ENCODE results near the gene FBN1. TPM values are rescaled to one million over a fixed set of nuclear protein-coding genes. Genes with fewer than 3 reads are reported as not detected.

Gene FBN1
- total RNA-seq, 1 experiment from 2014 or later = 6.7 TPM

DNA sequence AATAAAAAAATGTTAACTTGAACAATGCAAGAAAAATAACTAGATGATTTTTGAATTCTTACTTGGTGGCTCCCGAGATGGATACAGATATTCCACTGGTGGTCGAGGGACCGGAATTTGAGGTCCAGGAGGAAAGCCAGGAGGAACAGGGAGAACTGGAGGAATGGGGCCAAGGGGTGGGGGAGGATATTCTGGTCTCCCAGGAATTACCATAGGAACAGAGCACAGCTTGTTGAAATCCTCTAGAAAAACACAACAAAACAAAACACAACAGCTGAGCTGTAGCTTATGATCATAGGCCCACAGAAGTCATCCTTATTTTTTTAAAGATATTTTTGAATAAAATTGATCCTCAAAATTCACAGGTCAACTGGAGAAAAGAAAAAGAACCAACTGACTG lies 129.4 kb downstream of the FBN1 start:
- Histone ChIP-seq H3F3A (ENCODE audit: low read length, unreplicated experiment) (no peaks in the 10 kb centered on the region), H3K4me1 (ENCODE audit: insufficient read depth, low read length) (no peaks in the 10 kb centered on the region), H3K9me3 (ENCODE audit: low read length) (no peaks in the 10 kb centered on the region), H2AFZ (ENCODE audit: low read length) (no peak overlapping the region), H3K27ac (ENCODE audit: low read length) (no peak overlapping the region), H3K27me3 (ENCODE audit: low read length) (no peaks in the 10 kb centered on the region), H3K9ac (ENCODE audit: low read length) (no peak overlapping the region), H3K9me2 (replicated peaks; ENCODE audit: low read length) (no peaks in the 10 kb centered on the region), H4K20me1 (ENCODE audit: low read length) (no peaks in the 10 kb centered on the region), H3K4me2 (ENCODE audit: low read length) (no peak overlapping the region), H3K79me2 (ENCODE audit: low read length) (no peaks in the 10 kb centered on the region), H3K36me3 (ENCODE audit: low read depth, low read length) (no peaks in the 10 kb centered on the region), H3K4me3 (ENCODE audit: low read length) (no peak overlapping the region)
- DNase-seq (no peak), ATAC-seq (no peak)
- POLR2A ChIA-PET (ENCODE audit: unreplicated experiment) = no interaction called here
- intact Hi-C loops (cut with micrococcal nuclease) = no loop called here
- CTCF ChIA-PET = no interaction called here
- no TSS peak for BruUV-seq (replicated peaks)
- TF ChIP-seq EZH2phosphoT487 (IDR thresholded peaks at IDR 0.05; ENCODE audit: borderline replicate concordance, low read length) (no peak), EZH2 (IDR thresholded peaks at IDR 0.05; ENCODE audit: low read length, unreplicated experiment) (no peak), CTCF (conservative IDR thresholded peaks at IDR 0.05; ENCODE audit: low read depth, low read length) (no peak)

- H3K9ac ChIP-seq (ENCODE audit: low read length) = no peak overlapping the region
- H3K27ac ChIP-seq (ENCODE audit: low read length) = no peak overlapping the region
- no peaks in the 10 kb centered on the region for H3K9me3 ChIP-seq (ENCODE audit: low read length)
- no TSS peak for BruUV-seq (replicated peaks)
- no peak for TF ChIP-seq EZH2phosphoT487 (IDR thresholded peaks at IDR 0.05; ENCODE audit: borderline replicate concordance, low read length)
- TF ChIP-seq CTCF (conservative IDR thresholded peaks at IDR 0.05; ENCODE audit: low read depth, low read length) = no peak
- no peak for TF ChIP-seq EZH2 (IDR thresholded peaks at IDR 0.05; ENCODE audit: low read length, unreplicated experiment)
- CTCF ChIA-PET = no interaction called here
- no peaks in the 10 kb centered on the region for H3K9me2 ChIP-seq (replicated peaks; ENCODE audit: low read length)
- no peaks in the 10 kb centered on the region for H3K4me1 ChIP-seq (ENCODE audit: insufficient read depth, low read length)
- POLR2A ChIA-PET (ENCODE audit: unreplicated experiment) = no interaction called here
- no peak overlapping the region for H2AFZ ChIP-seq (ENCODE audit: low read length)
- no peak overlapping the region for H3K4me3 ChIP-seq (ENCODE audit: low read length)
- H3K79me2 ChIP-seq (ENCODE audit: low read length) = no peaks in the 10 kb centered on the region
- H4K20me1 ChIP-seq (ENCODE audit: low read length) = no peaks in the 10 kb centered on the region
- ATAC-seq (no peak), DNase-seq (no peak)
- no peak overlapping the region for H3K4me2 ChIP-seq (ENCODE audit: low read length)
- no peaks in the 10 kb centered on the region for H3F3A ChIP-seq (ENCODE audit: low read length, unreplicated experiment)
- no peaks in the 10 kb centered on the region for H3K27me3 ChIP-seq (ENCODE audit: low read length)
- no peaks in the 10 kb centered on the region for H3K36me3 ChIP-seq (ENCODE audit: low read depth, low read length)
- intact Hi-C loops (cut with micrococcal nuclease) = no loop called here
Observed at GRCh38 chr15:48515500-48515899, 130.0 kb downstream of the FBN1 start.

DNA sequence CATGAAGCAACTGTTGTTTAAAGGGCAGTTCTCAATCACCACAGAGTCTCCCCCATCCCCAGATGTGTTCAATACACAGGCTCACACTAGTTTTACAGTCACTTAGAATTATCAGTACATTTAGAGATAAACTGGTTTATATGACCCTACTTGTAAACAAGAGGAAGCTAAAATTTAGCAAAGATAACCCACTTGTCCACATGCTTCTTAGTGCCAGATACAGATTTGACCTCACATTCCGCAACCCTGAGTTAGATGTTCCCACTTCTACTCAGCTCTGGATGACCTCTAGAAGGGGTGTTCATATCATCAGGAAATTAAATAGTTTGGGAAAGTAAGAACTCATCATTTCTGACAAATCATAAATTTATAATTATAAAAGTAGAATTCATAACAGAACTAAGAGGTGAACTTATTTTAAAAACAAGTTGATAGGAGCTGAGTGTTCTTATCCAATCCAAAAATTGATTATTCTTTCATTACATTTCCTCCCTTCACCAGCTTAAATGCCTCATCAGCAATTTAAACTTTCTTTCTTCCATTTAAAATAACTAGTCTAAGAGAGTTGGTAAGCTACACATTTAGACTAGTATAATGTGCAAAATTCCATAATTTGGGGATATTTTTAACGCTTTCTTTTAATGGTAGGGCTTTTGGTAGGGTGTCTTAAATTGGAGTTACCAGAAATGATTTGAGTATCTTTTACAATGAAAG lies 131.2 kb downstream of the FBN1 start:
- H3F3A ChIP-seq (ENCODE audit: low read length, unreplicated experiment) = no peaks in the 10 kb centered on the region
- no TSS peak for BruUV-seq (replicated peaks)
- no peak overlapping the region for H2AFZ ChIP-seq (ENCODE audit: low read length)
- TF ChIP-seq EZH2 (IDR thresholded peaks at IDR 0.05; ENCODE audit: low read length, unreplicated experiment) (no peak), CTCF (conservative IDR thresholded peaks at IDR 0.05; ENCODE audit: low read depth, low read length) (no peak), EZH2phosphoT487 (IDR thresholded peaks at IDR 0.05; ENCODE audit: borderline replicate concordance, low read length) (no peak)
- no peak overlapping the region for H3K9ac ChIP-seq (ENCODE audit: low read length)
- DNase-seq (no peak), ATAC-seq (no peak)
- no peak overlapping the region for H3K4me2 ChIP-seq (ENCODE audit: low read length)
- POLR2A ChIA-PET (ENCODE audit: unreplicated experiment) = no interaction called here
- H3K79me2 ChIP-seq (ENCODE audit: low read length) = no peaks in the 10 kb centered on the region
- H3K36me3 ChIP-seq (ENCODE audit: low read depth, low read length) = no peaks in the 10 kb centered on the region
- H3K4me1 ChIP-seq (ENCODE audit: insufficient read depth, low read length) = no peaks in the 10 kb centered on the region
- no peak overlapping the region for H3K27ac ChIP-seq (ENCODE audit: low read length)
- H3K9me2 ChIP-seq (replicated peaks; ENCODE audit: low read length) = no peaks in the 10 kb centered on the region
- H3K27me3 ChIP-seq (ENCODE audit: low read length) = no peaks in the 10 kb centered on the region
- H3K9me3 ChIP-seq (ENCODE audit: low read length) = no peaks in the 10 kb centered on the region
- intact Hi-C loops (cut with micrococcal nuclease) = no loop called here
- no peaks in the 10 kb centered on the region for H4K20me1 ChIP-seq (ENCODE audit: low read length)
- CTCF ChIA-PET = no interaction called here
- H3K4me3 ChIP-seq (ENCODE audit: low read length) = no peak overlapping the region
